Stimulated activated CD4-positive, alpha-beta T cell treated with anti-CD3 and anti-CD28 coated beads, Interleukin-4, amount 100 ng/mL, for 24 hours (primary cell): ENCODE data around the gene IZUMO1.

Experiments used
- DNase-seq: peaks from one replicate; pipeline ENCODE4 v3.0.0-alpha.2; 2020

Gene IZUMO1

GRCh38 chr19:48756686-48757085 is 10.0 kb upstream of the IZUMO1 start:
- DNase-seq = no peak

- no peak for DNase-seq
Observed at GRCh38 chr19:48756212-48756611, 9.5 kb upstream of the IZUMO1 start.

- DNase-seq = no peak
Observed at GRCh38 chr19:48755787-48756186, 9.1 kb upstream of the IZUMO1 start.

- DNase-seq = no peak
Observed at GRCh38 chr19:48755084-48755641, 8.5 kb upstream of the IZUMO1 start, which contains the start of gene FGF21. Gene FGF21 (plus strand): TSS chr19:48755524. CDS start chr19:48756237, 713 bp downstream.

GRCh38 chr19:48752496-48753365 is 6.0 kb upstream of the IZUMO1 start, which contains the start of gene FUT1:
Gene FUT1 (minus strand): TSS chr19:48752641. CDS start chr19:48751281, 1,360 bp downstream.
- DNase-seq = peak; percentile 20

- DNase-seq = no peak
Observed at GRCh38 chr19:48751845-48752495, 5.3 kb upstream of the IZUMO1 start.

GRCh38 chr19:48750771-48751504 is 4.2 kb upstream of the IZUMO1 start:
- DNase-seq = no peak

GRCh38 chr19:48750351-48750750 is 3.6 kb upstream of the IZUMO1 start:
- DNase-seq = no peak

- DNase-seq = no peak
Observed at GRCh38 chr19:48749571-48750198, 3.0 kb upstream of the IZUMO1 start.

- DNase-seq = no peak
Observed at GRCh38 chr19:48746110-48746509, 599 bp downstream of the IZUMO1 start.

- peak; percentile 61 for DNase-seq
Observed at GRCh38 chr19:48745208-48745995, 1.3 kb downstream of the IZUMO1 start.

- DNase-seq = no peak
Observed at GRCh38 chr19:48742096-48742495, 4.6 kb downstream of the IZUMO1 start.

GRCh38 chr19:48741129-48741999 is 5.3 kb downstream of the IZUMO1 start:
- DNase-seq = peak; percentile 32

GRCh38 chr19:48740164-48740972 is 6.3 kb downstream of the IZUMO1 start, which contains the start of gene RASIP1:
Gene RASIP1 (minus strand): TSS chr19:48740610. CDS start chr19:48740282, 328 bp downstream.
- DNase-seq = no peak

GRCh38 chr19:48739404-48740163 is 7.1 kb downstream of the IZUMO1 start:
- DNase-seq = no peak

- peak; percentile 91 for DNase-seq
Observed at GRCh38 chr19:48738557-48739403, 7.9 kb downstream of the IZUMO1 start.

- DNase-seq = no peak
Observed at GRCh38 chr19:48737360-48737998, 9.2 kb downstream of the IZUMO1 start.
